ENCODE data around the gene DDX52. TPM values are rescaled to one million over a fixed set of nuclear protein-coding genes. Genes with fewer than 3 reads are reported as not detected.

The DDX52 gene
- total RNA-seq, 1 experiment from 2014 or later: 65.4 TPM

GRCh38 chr17:37650419-37651003 lies 7.3 kb upstream of the DDX52 start:
- H3K79me1 ChIP-seq (ENCODE audit: insufficient read depth, low read depth, low read length, poor library complexity, severe bottlenecking): no peaks in the 10 kb centered on the region
- Mint-ChIP-seq H3K27ac (no peak overlapping the region), H3K4me1 (no peaks in the 10 kb centered on the region), H3K9me3 (no peaks in the 10 kb centered on the region), H3K4me3 (no peak overlapping the region), H3K36me3 (ENCODE audit: insufficient read depth in 1 of 3, low read depth in 3 of 3) (no peaks in the 10 kb centered on the region), H3K27me3 (ENCODE audit: low read depth) (peaks cover 33% of the 10 kb centered on the region)
- no peaks in the 10 kb centered on the region for H3K23me2 ChIP-seq (ENCODE audit: insufficient read length, low read depth, low read length, poor library complexity, severe bottlenecking)
- no peak overlapping the region for H2BK12ac ChIP-seq (ENCODE audit: insufficient read length, low read depth, low read length)
- no peak overlapping the region for H2BK20ac ChIP-seq (ENCODE audit: low read depth, low read length, poor library complexity, severe bottlenecking)
- H3K18ac ChIP-seq (ENCODE audit: insufficient read length, low read depth, low read length): no peak overlapping the region
- no peaks in the 10 kb centered on the region for H3K27me3 ChIP-seq (ENCODE audit: insufficient read depth, low read length)
- H3K27ac ChIP-seq (ENCODE audit: insufficient read length, low read depth, low read length): no peak overlapping the region
- H3K56ac ChIP-seq (ENCODE audit: insufficient read length, low read depth, low read length): no peak overlapping the region
- H3K9ac ChIP-seq (ENCODE audit: extremely low read depth, insufficient read length, low read length): no peak overlapping the region
- no peak overlapping the region for H3K4ac ChIP-seq (ENCODE audit: low read depth, low read length)
- H2BK120ac ChIP-seq (ENCODE audit: low read depth, low read length, poor library complexity, severe bottlenecking): no peak overlapping the region
- no peak overlapping the region for H2AK5ac ChIP-seq (ENCODE audit: insufficient read length, low read length)
- H3K9me3 ChIP-seq (ENCODE audit: control insufficient read depth, low read depth, low read length): no peaks in the 10 kb centered on the region
- no peaks in the 10 kb centered on the region for H3K4me1 ChIP-seq (ENCODE audit: insufficient read depth, low read length)
- H3K79me2 ChIP-seq (ENCODE audit: insufficient read depth, low read length): no peaks in the 10 kb centered on the region
- no peak overlapping the region for H4K5ac ChIP-seq (ENCODE audit: insufficient read length, low read depth, low read length)
- no peak overlapping the region for H2BK5ac ChIP-seq (ENCODE audit: insufficient read length, low read length)
- no CpG with 5 or more reads among the region's 6 CpGs for WGBS (ENCODE audit: extremely low coverage, insufficient read length, low lambda C conversion rate)
- H2AFZ ChIP-seq (ENCODE audit: low read length): no peak overlapping the region
- H3K4me2 ChIP-seq (ENCODE audit: insufficient read depth, insufficient read length, low read length): no peak overlapping the region
- H3T11ph ChIP-seq (ENCODE audit: low read length): no peak overlapping the region
- TF ChIP-seq CTCF (conservative IDR thresholded peaks at IDR 0.05): peak; percentile 73
- DNase-seq: peak; percentile 44
- no peak overlapping the region for H3K14ac ChIP-seq (ENCODE audit: insufficient read depth, low read length)
- H4K91ac ChIP-seq (ENCODE audit: insufficient read length, low read depth, low read length): no peak overlapping the region
- H3K23ac ChIP-seq (ENCODE audit: insufficient read length, low read depth, low read length): no peak overlapping the region
- no peak overlapping the region for H2BK15ac ChIP-seq (ENCODE audit: low read depth, low read length)
- no peaks in the 10 kb centered on the region for H4K20me1 ChIP-seq (ENCODE audit: control insufficient read depth, insufficient read depth, insufficient read length)
- no peak overlapping the region for H4K8ac ChIP-seq (replicated peaks; ENCODE audit: insufficient read length, low read depth, low read length)

All from H9 (cell line).